ENCODE data around the gene MEGF8. TPM values are rescaled to one million over a fixed set of nuclear protein-coding genes. Genes with fewer than 3 reads are reported as not detected.

The MEGF8 gene
- total and polyA plus RNA-seq, 2 experiments from 2014 or later = 5.4 to 26.6 TPM

GRCh38 chr19:42422901-42423461 lies 97.5 kb downstream of the MEGF8 start:
- peak overlapping the region; percentile 62 for H3K4me2 ChIP-seq (ENCODE audit: unreplicated experiment)
- in situ Hi-C loops (cut with MboI) = no loop called here
- H3K27ac ChIP-seq = no peak overlapping the region
- no peaks in the 10 kb centered on the region for H3K79me2 ChIP-seq (ENCODE audit: insufficient read depth)
- no peak for DNase-seq
- no peaks in the 10 kb centered on the region for H3K4me1 ChIP-seq (ENCODE audit: insufficient read depth)
- no peaks in the 10 kb centered on the region for H3F3A ChIP-seq (ENCODE audit: insufficient read depth)
- H3K9ac ChIP-seq = peak overlapping the region; percentile 14; the same call in 1 of the 2 replicates
- no peaks in the 10 kb centered on the region for H3K9me3 ChIP-seq (ENCODE audit: low read depth)
- TF ChIP-seq EZH2 (IDR thresholded peaks at IDR 0.05; ENCODE audit: insufficient read depth, poor library complexity, severe bottlenecking) (no peak), EZH2phosphoT487 (IDR thresholded peaks at IDR 0.05; ENCODE audit: insufficient read depth, low read depth) (no peak)
- 19 to 20% methylated on average over 38 of the region's 38 CpGs for WGBS, 2 experiments (ENCODE audit: low coverage in 1 of 2, low lambda C conversion rate in 2 of 2, missing lambda C conversion rate in 2 of 2)
- peak overlapping the region; percentile 72 for H2AFZ ChIP-seq
- H3K36me3 ChIP-seq (ENCODE audit: low read depth) = no peaks in the 10 kb centered on the region
- H3K9me2 ChIP-seq (ENCODE audit: insufficient read depth) = no peaks in the 10 kb centered on the region
- H3K4me3 ChIP-seq = peak overlapping the region; percentile 69
- no peaks in the 10 kb centered on the region for H3K27me3 ChIP-seq (replicated peaks; ENCODE audit: insufficient read depth)
- H4K20me1 ChIP-seq (ENCODE audit: insufficient read depth) = no peaks in the 10 kb centered on the region

- Histone ChIP-seq H3K9me3 (ENCODE audit: low read depth) (no peaks in the 10 kb centered on the region), H3K79me2 (ENCODE audit: insufficient read depth) (no peaks in the 10 kb centered on the region), H3K9me2 (ENCODE audit: insufficient read depth) (no peaks in the 10 kb centered on the region), H2AFZ (peak overlapping the region; percentile 72), H3K27ac (no peak overlapping the region), H3K36me3 (ENCODE audit: low read depth) (no peaks in the 10 kb centered on the region), H4K20me1 (ENCODE audit: insufficient read depth) (no peaks in the 10 kb centered on the region), H3K27me3 (replicated peaks; ENCODE audit: insufficient read depth) (no peaks in the 10 kb centered on the region), H3K4me1 (ENCODE audit: insufficient read depth) (no peaks in the 10 kb centered on the region), H3K4me2 (ENCODE audit: unreplicated experiment) (peak overlapping the region; percentile 62), H3F3A (ENCODE audit: insufficient read depth) (no peaks in the 10 kb centered on the region), H3K9ac (peak overlapping the region; percentile 14; the same call in 1 of the 2 replicates), H3K4me3 (peak overlapping the region; percentile 69)
- in situ Hi-C loops (cut with MboI) = no loop called here
- TF ChIP-seq EZH2phosphoT487 (IDR thresholded peaks at IDR 0.05; ENCODE audit: insufficient read depth, low read depth) = no peak
- TF ChIP-seq EZH2 (IDR thresholded peaks at IDR 0.05; ENCODE audit: insufficient read depth, poor library complexity, severe bottlenecking) = no peak
- peak; percentile 90 for DNase-seq
- WGBS, 2 experiments (ENCODE audit: low coverage in 1 of 2, low lambda C conversion rate in 2 of 2, missing lambda C conversion rate in 2 of 2) = 9 to 11% methylated on average over 55 to 56 of the region's 65 CpGs
Measured at GRCh38 chr19:42423462-42424344, 98.3 kb downstream of the MEGF8 start.

GRCh38 chr19:42424345-42424707 lies 98.9 kb downstream of the MEGF8 start:
- Histone ChIP-seq H3K9ac (no peak overlapping the region), H3K9me2 (ENCODE audit: insufficient read depth) (no peaks in the 10 kb centered on the region), H2AFZ (peak overlapping the region; percentile 72; the same call in 1 of the 2 replicates), H4K20me1 (ENCODE audit: insufficient read depth) (no peaks in the 10 kb centered on the region), H3K4me2 (ENCODE audit: unreplicated experiment) (no peak overlapping the region), H3K4me1 (ENCODE audit: insufficient read depth) (no peaks in the 10 kb centered on the region), H3K27ac (no peak overlapping the region), H3K79me2 (ENCODE audit: insufficient read depth) (no peaks in the 10 kb centered on the region), H3K9me3 (ENCODE audit: low read depth) (no peaks in the 10 kb centered on the region), H3K27me3 (replicated peaks; ENCODE audit: insufficient read depth) (no peaks in the 10 kb centered on the region), H3K36me3 (ENCODE audit: low read depth) (no peaks in the 10 kb centered on the region), H3F3A (ENCODE audit: insufficient read depth) (no peaks in the 10 kb centered on the region), H3K4me3 (peak overlapping the region; percentile 69; the same call in 1 of the 2 replicates)
- WGBS, 2 experiments (ENCODE audit: low coverage in 1 of 2, low lambda C conversion rate in 2 of 2, missing lambda C conversion rate in 2 of 2) = 62 to 80% methylated on average over 15 of the region's 15 CpGs
- TF ChIP-seq EZH2phosphoT487 (IDR thresholded peaks at IDR 0.05; ENCODE audit: insufficient read depth, low read depth) (no peak), EZH2 (IDR thresholded peaks at IDR 0.05; ENCODE audit: insufficient read depth, poor library complexity, severe bottlenecking) (no peak)
- in situ Hi-C loops (cut with MboI) = no loop called here
- DNase-seq = no peak

GRCh38 chr19:42424712-42425131 lies 99.3 kb downstream of the MEGF8 start:
- no peak overlapping the region for H3K9ac ChIP-seq
- no peaks in the 10 kb centered on the region for H3K27me3 ChIP-seq (replicated peaks; ENCODE audit: insufficient read depth)
- H3K27ac ChIP-seq = no peak overlapping the region
- no peak overlapping the region for H3K4me2 ChIP-seq (ENCODE audit: unreplicated experiment)
- H2AFZ ChIP-seq = no peak overlapping the region
- no peaks in the 10 kb centered on the region for H3K4me1 ChIP-seq (ENCODE audit: insufficient read depth)
- no peak for DNase-seq
- no peaks in the 10 kb centered on the region for H4K20me1 ChIP-seq (ENCODE audit: insufficient read depth)
- no peaks in the 10 kb centered on the region for H3K36me3 ChIP-seq (ENCODE audit: low read depth)
- no peaks in the 10 kb centered on the region for H3F3A ChIP-seq (ENCODE audit: insufficient read depth)
- no peaks in the 10 kb centered on the region for H3K79me2 ChIP-seq (ENCODE audit: insufficient read depth)
- H3K4me3 ChIP-seq = no peak overlapping the region
- H3K9me3 ChIP-seq (ENCODE audit: low read depth) = no peaks in the 10 kb centered on the region
- TF ChIP-seq EZH2 (IDR thresholded peaks at IDR 0.05; ENCODE audit: insufficient read depth, poor library complexity, severe bottlenecking) (no peak), EZH2phosphoT487 (IDR thresholded peaks at IDR 0.05; ENCODE audit: insufficient read depth, low read depth) (no peak)
- 76 to 80% methylated on average over 11 to 13 of the region's 13 CpGs for WGBS, 2 experiments (ENCODE audit: low coverage in 1 of 2, low lambda C conversion rate in 2 of 2, missing lambda C conversion rate in 2 of 2)
- in situ Hi-C loops (cut with MboI) = no loop called here
- no peaks in the 10 kb centered on the region for H3K9me2 ChIP-seq (ENCODE audit: insufficient read depth)
